H1 (cell line): ENCODE data around the gene ZNF500. TPM values are rescaled to one million over a fixed set of nuclear protein-coding genes. Genes with fewer than 3 reads are reported as not detected.

ENCODE experiments used
- CHD7 ChIP-seq: fragments of 300-600 bp; sonication (generic); IDR thresholded peaks from 2 replicates; pipeline ENCODE4 v1.7.1; 2012; ENCODE audit warnings: low read length, moderate library complexity, mild to moderate bottlenecking, inconsistent platforms; ENCODE audit not compliant: insufficient replicate concordance
- polyA plus RNA-seq, 7 experiments: library from polyadenylated mRNA; depleted of rRNA in 3 of 7; stranded (reverse) in 5 of 7; unstranded in 2 of 7; fragments of >200 nt in 5 of 7; fragments of 200-250 nt in 2 of 7; gene quantifications; 1 replicate in 5 of 7; 2 replicates in 1 of 7; 4 replicates in 1 of 7; pipeline versions ENCODE4 v1.2.1 to v1.2.3, GENCODE V29; 2011 to 2013; ENCODE audit warnings: missing spikeins in 2 of 7, mixed read lengths in 2 of 7
- total RNA-seq: library from RNA; stranded (reverse); fragmentation: NEBNext Ultra II Directional; extraction: Animal tissue kit (Norgen Biotek cat#: 25700); gene quantifications from 2 replicates; pipeline ENCODE4 v1.2.1, GENCODE V29; 2021

The ZNF500 gene
- total and polyA plus RNA-seq, 2 of the 8 experiments (the other 6 are each of a cell fraction or from before 2014, with no cell fraction given): 10.3 to 10.4 TPM

- TF ChIP-seq CHD7: no peak
These were observed 37.1 kb downstream of the ZNF500 start (continued) for GRCh38 chr16:4729876-4730275.
